Sciatic nerve (tissue), 2 donors: Measurements from ENCODE around the gene GAL3ST2. TPM values are rescaled to one million over a fixed set of nuclear protein-coding genes. Genes with fewer than 3 reads are reported as not detected.
"Not testable (repeated sequence)": the region's sequence is repeated elsewhere in the genome, so short reads cannot be mapped to it uniquely, and the experiment has no call there.

Source experiments
- ATAC-seq: fragments of 200-7000 bp; cut with Tn5 transposase; one replicate; pipeline ENCODE4 v1.9.1; 2020; ENCODE audit warnings: mild to moderate bottlenecking, moderate library complexity
- DNase-seq: peaks from one replicate; pipeline ENCODE4 v3.0.0-alpha.2; 2020; ENCODE audit warnings: low spot score
- intact Hi-C: fragments of 100-400 bp; cut with DNase I; formaldehyde crosslinking; loops from one replicate; pipeline ENCODE4 v1.14.2; 2022
- total RNA-seq: library from RNA; stranded (reverse); fragmentation: NEBNext Ultra II Directional; extraction: Animal tissue kit (Norgen Biotek cat#: 25700); gene quantifications from one replicate; pipeline ENCODE4 v1.2.1, GENCODE V29; 2021
- donor health status: DM: no; HTN: no; CAD: no.
- donor health status: DM: no; HTN: no; CAD: no.

The GAL3ST2 gene
- total RNA-seq, 1 donor from 2014 or later, result not detected

GRCh38 chr2:241823531-241824437 is 47.2 kb downstream of the GAL3ST2 start:
- DNase-seq, ATAC-seq, intact Hi-C loops: not testable (repeated sequence)

- DNase-seq, result no peak
- intact Hi-C loops, result no loop called here
- no peak for ATAC-seq
Measured at GRCh38 chr2:241827394-241827793, 50.8 kb downstream of the GAL3ST2 start.

GRCh38 chr2:241833101-241833663 is 56.6 kb downstream of the GAL3ST2 start:
- DNase-seq, result no peak
- no peak for ATAC-seq
- intact Hi-C loops, result no loop called here

DNA sequence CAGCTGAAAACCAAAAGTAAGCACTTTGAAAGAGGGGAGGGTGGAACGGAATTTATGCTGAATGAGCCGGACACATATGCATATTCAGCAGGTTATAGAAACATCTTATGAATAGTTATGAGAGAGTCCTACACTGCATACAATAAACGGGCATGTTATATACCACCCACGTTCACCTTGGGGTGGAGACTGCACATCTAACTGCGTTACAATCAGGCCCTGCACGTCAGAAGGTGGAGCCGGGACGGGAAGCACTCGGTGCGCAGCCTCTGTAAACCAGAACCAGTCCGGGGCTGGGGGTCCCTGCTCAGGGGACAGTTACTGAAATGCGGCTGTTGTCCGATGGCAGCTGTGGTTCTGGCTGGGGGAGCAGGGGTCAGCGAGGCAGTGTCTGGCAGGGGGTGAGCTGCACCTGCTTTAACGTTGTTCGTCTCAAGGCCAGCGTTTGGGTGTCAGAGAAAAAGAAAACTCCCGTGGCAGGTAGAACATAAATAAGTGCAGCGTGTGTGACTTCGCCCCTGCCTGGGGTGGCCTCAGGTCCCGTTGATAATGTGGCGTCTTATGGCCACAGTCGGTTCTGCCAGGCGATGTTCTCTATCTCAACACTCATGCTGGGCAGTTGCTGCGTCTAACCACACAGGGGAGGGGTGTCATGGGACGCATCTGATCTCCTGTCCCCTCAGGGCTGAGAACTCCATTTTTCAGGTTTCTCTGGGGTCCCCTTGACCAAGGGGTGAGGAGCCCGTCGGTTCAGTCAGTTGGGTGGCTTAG is 57.3 kb downstream of the GAL3ST2 start:
- intact Hi-C loops, DNase-seq, ATAC-seq: not testable (repeated sequence)

DNA sequence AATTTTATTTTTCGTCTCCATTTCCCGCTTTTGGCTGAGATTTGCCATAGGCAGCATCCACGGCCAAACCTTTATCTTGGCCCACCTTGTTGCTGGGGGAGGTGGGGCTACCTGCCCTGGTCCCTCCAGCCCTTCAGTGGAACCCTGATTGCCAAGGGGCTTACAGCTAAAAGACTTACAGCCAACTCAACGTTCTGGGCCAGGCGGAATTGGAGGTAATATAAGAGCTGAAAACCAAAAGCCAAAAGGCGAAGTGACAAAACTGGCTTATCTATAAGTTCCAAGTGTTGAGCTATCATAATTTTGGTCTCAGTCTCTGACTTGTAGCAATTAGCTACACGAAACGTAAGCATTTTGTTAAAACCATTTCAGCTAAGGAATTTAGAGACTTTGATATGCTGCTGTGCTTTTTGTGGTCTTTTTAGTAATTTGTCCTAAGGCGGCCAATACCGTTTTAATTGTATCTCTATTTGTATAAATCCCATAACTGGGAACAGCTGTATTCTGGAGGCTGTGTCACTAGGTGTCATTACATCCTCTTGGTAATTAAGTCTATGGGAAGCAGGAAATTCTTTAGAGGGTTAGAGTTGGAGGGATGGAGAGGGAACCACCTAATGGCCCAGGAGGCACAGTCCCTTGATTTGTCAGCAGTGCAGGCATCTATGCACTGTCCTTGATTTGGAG is 58.0 kb downstream of the GAL3ST2 start:
- intact Hi-C loops, result no loop called here
- DNase-seq, result no peak
- no peak for ATAC-seq

DNA sequence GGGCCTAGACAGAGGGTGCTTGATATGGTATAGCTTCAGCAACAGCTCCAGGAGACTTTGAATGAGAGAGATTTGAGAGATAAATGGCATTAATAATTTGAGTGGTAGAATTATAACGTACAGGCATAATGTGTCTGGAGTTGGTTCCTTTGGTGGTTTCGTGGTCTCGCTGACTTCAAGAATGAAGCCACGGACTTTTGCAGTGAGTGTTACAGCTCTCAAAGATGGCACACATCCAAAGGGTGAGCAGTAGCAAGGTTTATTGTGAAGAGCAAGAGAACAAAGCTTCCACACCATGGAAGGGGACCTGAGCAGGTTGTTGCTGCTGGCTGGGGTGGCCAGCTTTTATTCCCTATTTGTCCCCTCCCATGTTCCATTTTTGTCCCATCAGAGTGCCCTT is 59.0 kb downstream of the GAL3ST2 start:
- no peak for DNase-seq
- intact Hi-C loops, result no loop called here
- no peak for ATAC-seq

GRCh38 chr2:241836292-241836691 is 59.7 kb downstream of the GAL3ST2 start:
- intact Hi-C loops, result no loop called here
- ATAC-seq (no peak), DNase-seq (no peak)

DNA sequence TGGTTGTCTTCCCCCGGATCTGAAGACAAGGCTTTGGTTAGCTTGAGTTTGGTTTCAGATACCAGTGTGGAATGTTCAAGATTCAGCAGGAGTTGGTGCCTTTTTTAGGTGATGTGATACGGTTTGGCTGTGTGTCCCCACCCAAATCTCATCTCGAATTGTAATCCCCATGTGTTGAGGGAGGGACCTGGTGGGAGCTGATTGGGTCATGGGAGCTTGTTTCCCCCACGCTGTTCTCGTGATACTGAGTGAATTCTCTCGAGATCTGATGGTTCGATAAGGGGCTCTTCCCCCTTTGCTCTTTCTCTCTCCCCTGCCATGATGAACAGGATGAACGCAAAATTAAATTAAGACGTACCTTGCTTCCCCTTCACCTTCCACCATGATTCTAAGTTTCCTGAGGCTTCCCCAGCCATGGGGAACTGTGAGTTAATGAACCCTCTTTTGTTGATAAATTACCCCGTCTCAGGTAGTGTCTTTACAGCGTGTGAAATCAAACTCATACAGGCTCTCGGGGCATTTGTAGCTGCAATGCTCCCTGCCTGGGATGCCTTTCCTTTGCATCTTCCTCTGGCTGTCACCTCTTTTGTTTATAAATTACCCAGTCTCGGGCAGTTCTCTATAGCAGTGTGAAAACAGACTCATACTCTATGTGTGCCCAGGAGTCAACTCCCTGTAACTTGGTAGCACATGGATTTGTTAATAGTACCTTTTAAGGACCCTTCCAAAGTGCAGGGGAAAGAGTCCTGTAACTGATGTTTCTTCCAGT is 60.8 kb downstream of the GAL3ST2 start:
- intact Hi-C loops, result no loop called here
- no peak for DNase-seq
- ATAC-seq, result no peak

DNA sequence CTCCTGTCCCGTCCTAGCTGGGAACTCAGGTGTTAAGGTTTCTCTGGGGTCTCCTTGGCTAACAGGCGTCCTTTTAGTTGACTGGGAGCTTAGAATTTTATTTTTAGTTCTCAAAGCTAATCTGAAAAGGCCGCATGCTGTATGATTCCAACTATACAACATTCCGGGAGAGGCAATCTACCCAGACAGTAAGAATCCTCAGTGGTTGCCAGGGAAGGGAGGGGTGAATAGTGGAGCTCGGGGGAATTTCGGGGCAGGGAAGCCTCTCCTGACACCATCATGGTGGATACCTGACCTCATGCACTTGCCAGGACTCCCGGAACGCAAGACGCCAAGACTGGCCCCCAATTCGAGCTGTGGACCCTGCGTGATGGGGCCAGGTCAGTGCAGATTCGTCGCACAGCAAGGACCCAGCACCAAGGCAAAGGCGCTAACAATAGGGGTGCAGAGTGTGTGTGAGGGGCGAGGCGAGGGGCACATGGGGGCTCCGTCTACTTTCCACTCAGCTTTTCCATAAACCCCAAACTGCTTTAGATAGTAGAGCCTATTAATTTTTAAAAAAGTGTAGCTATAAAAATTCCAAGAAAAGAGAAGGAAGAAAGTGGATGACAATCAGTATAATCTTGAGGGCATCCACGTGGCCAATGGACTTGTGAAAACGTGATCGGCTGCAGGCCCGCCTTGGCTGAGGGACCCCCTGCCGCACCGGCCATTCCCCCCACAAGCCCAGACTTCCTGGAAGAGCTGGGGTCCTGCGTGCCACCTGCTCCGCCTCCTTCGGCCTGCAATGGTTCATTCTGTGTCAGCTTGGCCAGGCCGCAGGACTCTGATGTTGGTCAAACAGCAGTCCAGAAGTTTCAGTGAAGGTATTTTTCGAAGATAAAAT is 64.8 kb downstream of the GAL3ST2 start:
- intact Hi-C loops, result no loop called here
- no peak for ATAC-seq
- no peak for DNase-seq

DNA sequence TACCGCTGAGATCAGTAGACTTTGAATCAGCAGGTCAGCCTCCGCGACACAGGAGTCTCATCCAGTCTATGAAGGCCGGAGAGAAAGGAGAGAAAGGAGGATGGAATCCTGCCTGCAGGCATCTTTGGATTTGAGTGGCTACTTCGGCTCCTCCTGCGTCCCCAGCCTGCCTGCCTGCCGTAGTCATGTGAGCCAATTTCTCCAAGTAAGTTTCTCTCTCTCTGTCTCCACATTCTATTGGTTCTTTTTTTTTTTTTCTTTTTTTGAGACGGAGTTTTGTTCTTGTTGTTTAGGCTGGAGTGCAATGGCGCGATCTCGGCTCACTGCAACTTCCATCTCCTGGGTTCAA is 65.4 kb downstream of the GAL3ST2 start:
- no peak for DNase-seq

DNA sequence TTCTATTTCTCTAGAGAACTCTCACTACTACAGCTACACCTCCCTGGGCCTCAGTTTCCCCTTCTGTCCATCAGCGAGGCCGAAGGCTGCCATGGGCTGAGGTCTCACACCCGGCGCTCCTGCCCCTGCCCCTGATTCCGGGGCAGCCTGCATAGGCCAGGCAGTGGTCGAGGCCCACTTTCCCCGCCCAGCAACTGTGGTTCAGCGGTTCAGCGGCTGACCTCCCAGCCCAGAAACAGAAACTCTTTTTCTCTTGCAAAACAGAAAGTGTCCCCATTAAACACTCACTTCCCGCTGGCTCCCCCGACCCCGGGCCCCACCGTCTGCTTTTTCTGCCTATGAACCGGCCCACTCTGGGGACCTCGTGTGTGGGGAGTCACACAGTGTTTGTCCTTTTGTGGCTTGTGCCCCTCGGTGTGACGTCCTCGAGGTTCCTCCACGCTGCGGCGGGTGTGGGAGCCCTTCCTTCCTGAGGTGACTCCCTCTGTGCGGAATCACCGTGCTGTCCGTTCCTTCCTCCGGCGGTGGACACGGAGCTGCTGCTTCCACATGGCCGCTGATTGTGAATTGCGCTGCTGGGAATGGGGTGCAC is 66.1 kb downstream of the GAL3ST2 start:
- ATAC-seq (peak; percentile 64), DNase-seq (peak; percentile 77)
- intact Hi-C loops, result no loop called here

More for the DNA sequence above, 65.4 kb downstream of the GAL3ST2 start:
- intact Hi-C loops, result no loop called here
- ATAC-seq, result peak; percentile 2

DNA sequence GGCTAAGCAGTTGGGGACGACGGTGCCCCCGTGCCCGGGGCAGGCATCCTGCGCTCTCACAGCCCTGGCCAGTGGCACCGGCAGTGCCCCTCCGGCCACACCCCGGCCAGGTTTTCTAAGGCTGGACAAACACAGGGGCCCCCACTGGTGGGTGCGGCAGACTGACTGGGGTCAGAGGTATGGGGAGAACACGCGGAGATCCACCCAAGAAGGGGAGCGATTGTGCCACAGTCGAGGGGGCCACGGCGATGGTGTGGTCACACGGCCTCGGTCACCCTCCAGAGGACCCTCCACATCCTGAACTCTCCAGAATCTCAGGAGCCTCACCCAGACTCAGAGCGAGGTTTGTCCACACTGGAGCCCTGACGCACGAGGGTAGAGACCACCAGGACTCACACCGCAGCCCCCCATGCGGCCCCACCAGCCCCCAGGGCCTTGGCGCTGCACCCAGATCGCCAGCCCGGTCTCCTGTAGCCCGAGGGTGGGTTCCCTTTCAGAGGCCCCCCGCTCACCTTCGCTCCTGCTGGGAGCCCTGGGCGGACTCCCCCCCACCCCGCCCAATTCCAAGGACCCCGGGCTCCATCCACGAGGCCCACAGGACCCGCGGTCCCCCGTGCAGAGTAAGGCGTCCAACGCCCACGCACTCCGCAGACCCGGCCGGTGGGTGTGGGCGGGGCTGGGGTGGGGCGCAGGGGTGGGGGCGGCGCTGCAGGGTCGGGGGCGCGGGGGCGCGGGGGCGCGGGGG is 66.9 kb downstream of the GAL3ST2 start:
- ATAC-seq, result peak; percentile 35
- peak; percentile 62 for DNase-seq
- intact Hi-C loops, result no loop called here

DNA sequence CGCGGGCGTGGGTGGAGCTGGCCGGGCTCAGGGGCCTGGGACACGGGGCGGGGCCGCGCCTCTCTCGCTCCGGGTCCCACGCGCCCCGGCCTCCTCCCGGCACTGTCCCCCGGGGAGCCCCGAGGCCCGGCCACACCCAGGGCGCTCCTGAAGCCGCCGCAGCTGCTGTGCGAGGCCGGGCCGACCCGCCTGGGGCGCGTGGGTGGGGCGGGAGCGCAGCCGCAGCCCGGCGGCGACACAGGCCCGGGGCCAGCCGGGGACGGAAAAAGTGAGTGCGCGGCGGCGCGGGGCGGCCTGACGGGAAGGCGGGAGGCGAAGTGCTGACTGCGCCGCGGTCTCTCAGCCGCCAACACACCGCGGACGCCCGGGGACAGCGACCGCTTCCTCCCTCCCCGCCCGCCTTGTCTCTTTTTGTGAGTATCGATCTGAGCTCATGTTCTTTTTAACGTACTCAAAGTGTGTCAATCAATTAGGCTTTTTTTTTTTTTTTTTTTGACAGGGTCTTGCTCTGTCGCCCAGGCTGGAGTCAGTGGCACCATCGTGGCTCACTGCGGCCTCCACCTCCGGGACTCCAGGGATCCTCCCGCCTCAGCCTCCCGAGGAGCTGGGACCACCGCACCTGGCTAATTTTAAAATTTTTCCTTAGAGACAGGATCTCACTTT is 67.6 kb downstream of the GAL3ST2 start:
- DNase-seq (peak; percentile 89), ATAC-seq (peak; percentile 88)
- intact Hi-C loops, result no loop called here

DNA sequence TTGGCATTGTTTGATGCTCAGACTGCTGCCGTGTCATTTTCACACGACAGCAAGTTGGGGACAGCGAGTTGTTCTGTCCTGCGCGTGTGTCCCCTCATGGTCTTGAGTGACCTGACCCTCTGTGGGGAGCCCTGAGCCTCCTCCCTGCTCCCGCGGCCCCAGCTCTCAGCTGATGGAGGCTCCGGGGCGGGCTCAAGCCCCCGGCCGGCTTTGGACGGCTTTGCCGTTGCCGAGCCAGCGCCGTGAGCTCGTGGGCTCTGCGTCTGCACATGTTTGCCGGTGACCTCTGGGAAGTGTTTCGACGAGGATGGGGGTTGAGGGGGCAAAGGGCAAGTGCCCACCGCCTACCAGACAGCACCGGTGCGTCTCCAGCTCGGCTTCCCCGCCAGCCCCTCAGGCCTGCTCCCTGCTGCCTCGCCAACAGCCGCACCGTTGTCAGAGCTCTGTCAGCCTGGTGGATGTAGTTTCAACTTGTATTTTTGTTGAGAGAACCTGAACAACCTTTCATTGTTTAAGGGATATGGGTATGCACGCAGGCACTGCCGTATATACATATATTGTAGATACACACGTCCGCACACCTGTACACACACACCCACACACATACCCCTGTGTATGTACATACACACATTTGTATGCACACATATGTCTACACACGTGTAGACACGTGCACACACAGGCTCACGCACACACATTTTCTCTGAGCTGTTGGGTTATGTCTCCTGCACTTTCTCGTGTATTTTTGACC is 68.4 kb downstream of the GAL3ST2 start:
- intact Hi-C loops, result no loop called here
- peak; percentile 59 for DNase-seq
- ATAC-seq, result no peak

DNA sequence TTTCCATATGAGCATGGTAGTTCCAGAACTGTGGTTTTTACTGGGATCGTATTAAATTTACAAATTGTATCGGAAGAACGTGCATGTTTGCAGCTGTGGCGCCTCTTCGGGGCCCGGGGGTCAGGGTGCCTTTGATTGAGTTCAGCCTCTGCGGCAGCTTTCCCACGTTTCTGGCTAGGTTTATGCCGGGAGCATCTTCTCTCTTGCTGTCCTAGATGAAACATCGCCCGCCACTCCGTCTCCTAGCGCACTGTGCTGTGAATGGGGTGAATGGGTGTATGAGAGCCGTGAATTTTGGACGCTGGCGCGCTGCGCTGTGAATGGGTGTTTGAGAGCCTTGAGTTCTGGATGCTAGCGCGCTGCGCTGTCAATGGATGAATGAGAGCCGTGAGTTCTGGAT is 69.8 kb downstream of the GAL3ST2 start:
- DNase-seq (no peak), ATAC-seq (no peak)
- intact Hi-C loops, result no loop called here
